NCI-H1694 treated with DMSO at 0.1 percent for 48 hours (cell line): Measurements from ENCODE around the gene EBNA1BP2.

ENCODE experiments used
- DNase-seq: peaks from one replicate; lab custom pipeline; 2025; lab: John Stamatoyannopoulos, UW

The EBNA1BP2 gene

DNA sequence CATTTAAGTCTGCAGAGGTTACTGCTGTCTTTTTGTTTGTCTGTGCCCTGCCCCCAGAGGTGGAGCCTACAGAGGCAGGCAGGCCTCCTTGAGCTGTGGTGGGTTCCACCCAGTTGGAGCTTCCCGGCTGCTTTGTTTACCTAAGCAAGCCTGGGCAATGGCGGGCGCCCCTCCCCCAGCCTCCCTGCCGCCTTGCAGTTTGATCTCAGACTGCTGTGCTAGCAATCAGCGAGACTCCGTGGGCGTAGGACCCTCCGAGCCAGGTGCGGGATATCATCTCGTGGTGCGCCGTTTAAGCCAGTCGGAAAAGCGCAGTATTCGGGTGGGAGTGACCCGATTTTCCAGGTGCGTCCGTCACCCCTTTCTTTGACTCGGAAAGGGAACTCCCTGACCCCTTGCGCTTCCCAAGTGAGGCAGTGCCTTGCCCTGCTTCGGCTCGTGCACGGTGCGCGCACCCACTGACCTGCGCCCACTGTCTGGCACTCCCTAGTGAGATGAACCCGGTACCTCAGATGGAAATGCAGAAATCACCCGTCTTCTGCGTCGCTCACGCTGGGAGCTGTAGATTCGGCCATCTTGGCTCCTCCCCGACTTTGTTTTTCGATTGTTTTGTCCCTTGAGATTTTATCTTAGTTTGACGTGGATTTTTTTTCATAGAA lies 52.0 kb downstream of the EBNA1BP2 start:
- peak; percentile 19 for DNase-seq
